IMR-90 (cell line): Measurements from ENCODE around the gene MAN1A2. TPM values are rescaled to one million over a fixed set of nuclear protein-coding genes. Genes with fewer than 3 reads are reported as not detected.

Experiments
- ATAC-seq: fragments of 200-7000 bp; cut with Tn5 transposase; 2 replicates; pipeline ENCODE4 v1.9.1; 2020; ENCODE audit warnings: low read depth, mild to moderate bottlenecking, moderate library complexity
- BruUV-seq: library from RNA; stranded (reverse); fragments of 400-500 nt; replicated peaks from 2 replicates; lab custom pipeline; 2021; lab: Mats Ljungman, UMichigan
- CTCF ChIA-PET: fragments of 300-600 bp; formaldehyde crosslinking; extraction: SDS; loops from one replicate; lab custom pipeline; 2021; ENCODE audit warnings: antibody characterized with exemption; lab: Yijun Ruan, JAX
- POLR2A ChIA-PET: fragments of 300-600 bp; sonication (Branson Sonifier 250); formaldehyde crosslinking; loops from one replicate; lab custom pipeline; 2022; ENCODE audit warnings: antibody characterized with exemption; ENCODE audit not compliant: unreplicated experiment; lab: Charles Lee
- DNase-seq: peaks from one replicate; pipeline ENCODE4 v3.0.0; 2013
- H2AFZ ChIP-seq: replicated peaks from 2 replicates; pipeline ENCODE3; 2013; ENCODE audit warnings: low read length, mild to moderate bottlenecking; ENCODE audit not compliant: poor library complexity
- H2AK5ac ChIP-seq: 2 replicates; pipeline ENCODE4 v1.6.1; 2013; ENCODE audit warnings: low read depth, low read length, inconsistent platforms
- H2AK9ac ChIP-seq: replicated peaks from 2 replicates; pipeline ENCODE3; 2013; ENCODE audit warnings: mild to moderate bottlenecking, low read depth, low read length, moderate library complexity; ENCODE audit not compliant: poor library complexity
- H2BK120ac ChIP-seq: 2 replicates; pipeline ENCODE4 v1.6.1; 2013; ENCODE audit warnings: low read depth, low read length, inconsistent platforms
- H2BK15ac ChIP-seq: 3 replicates; pipeline ENCODE4 v1.6.1; 2013; ENCODE audit warnings: low read depth, low read length, inconsistent platforms
- H2BK20ac ChIP-seq: 2 replicates; pipeline ENCODE4 v1.6.1; 2013; ENCODE audit warnings: low read depth, mild to moderate bottlenecking, inconsistent platforms, low read length, moderate library complexity
- H2BK5ac ChIP-seq: 2 replicates; pipeline ENCODE4 v1.6.1; 2013; ENCODE audit warnings: mild to moderate bottlenecking, low read depth, low read length, inconsistent platforms; ENCODE audit not compliant: poor library complexity, severe bottlenecking
- H3K14ac ChIP-seq: replicated peaks from 2 replicates; pipeline ENCODE4 v1.6.1; 2013; ENCODE audit warnings: low read depth, low read length, inconsistent platforms
- H3K18ac ChIP-seq: 2 replicates; pipeline ENCODE4 v1.6.1; 2013; ENCODE audit warnings: low read depth, low read length, control low read depth
- H3K23ac ChIP-seq: 2 replicates; pipeline ENCODE4 v1.6.1; 2013; ENCODE audit warnings: low read depth, low read length, inconsistent platforms
- H3K27ac ChIP-seq: 2 replicates; pipeline ENCODE4 v1.5.1; 2013; ENCODE audit warnings: mild to moderate bottlenecking, control low read depth, low read length; ENCODE audit not compliant: insufficient read depth
- H3K27me3 ChIP-seq: 2 replicates; pipeline ENCODE4 v1.6.1; 2013; ENCODE audit warnings: low read length; ENCODE audit not compliant: control insufficient read depth, insufficient read depth
- H3K36me3 ChIP-seq: 2 replicates; pipeline ENCODE4 v1.6.1; 2013; ENCODE audit warnings: low read length, mixed read lengths; ENCODE audit not compliant: control insufficient read depth, insufficient read depth
- H3K4ac ChIP-seq: 2 replicates; pipeline ENCODE4 v1.6.1; 2013; ENCODE audit warnings: low read depth, low read length, inconsistent platforms
- H3K4me1 ChIP-seq: 2 replicates; pipeline ENCODE4 v1.6.1; 2013; ENCODE audit warnings: low read length, mixed read lengths; ENCODE audit not compliant: control insufficient read depth, insufficient read depth
- H3K4me2 ChIP-seq: 2 replicates; pipeline ENCODE4 v1.6.1; 2013; ENCODE audit warnings: low read depth, mild to moderate bottlenecking, control low read depth, low read length, moderate library complexity
- H3K4me3 ChIP-seq: 2 replicates; pipeline ENCODE4 v1.5.1; 2013; ENCODE audit warnings: low read depth, mild to moderate bottlenecking, control low read depth, low read length, moderate library complexity; ENCODE audit not compliant: insufficient read depth
- H3K56ac ChIP-seq: 2 replicates; pipeline ENCODE4 v1.6.1; 2013; ENCODE audit warnings: low read length, inconsistent platforms; ENCODE audit not compliant: insufficient read depth; ENCODE audit errors: extremely low read depth
- H3K79me1 ChIP-seq, 2 experiments: 2 replicates each; pipeline ENCODE4 v1.6.1; 2013; ENCODE audit warnings: low read length in 2 of 2, inconsistent platforms in 1 of 2, low read depth in 1 of 2
- H3K9ac ChIP-seq: 2 replicates; pipeline ENCODE4 v1.6.1; 2013; ENCODE audit warnings: low read depth, low read length, control low read depth
- H3K9me1 ChIP-seq: 2 replicates; pipeline ENCODE4 v1.6.1; 2013; ENCODE audit warnings: low read length, inconsistent platforms; ENCODE audit not compliant: insufficient read depth
- H3K9me3 ChIP-seq: 2 replicates; pipeline ENCODE4 v1.6.1; 2013; ENCODE audit warnings: low read length; ENCODE audit not compliant: control insufficient read depth, insufficient read depth
- H4K20me1 ChIP-seq: 2 replicates; pipeline ENCODE4 v1.6.1; 2013; ENCODE audit warnings: low read length, inconsistent platforms; ENCODE audit not compliant: insufficient read depth
- H4K5ac ChIP-seq: 2 replicates; pipeline ENCODE4 v1.6.1; 2013; ENCODE audit warnings: mild to moderate bottlenecking, low read depth, low read length, control low read depth
- H4K8ac ChIP-seq, 2 experiments: 2 replicates each; pipeline ENCODE4 v1.6.1; 2013; ENCODE audit warnings: low read depth in 2 of 2, low read length in 2 of 2, control low read depth in 1 of 2, inconsistent platforms in 1 of 2
- H4K91ac ChIP-seq: 2 replicates; pipeline ENCODE4 v1.6.1; 2013; ENCODE audit warnings: low read depth, low read length, inconsistent platforms; ENCODE audit not compliant: insufficient read depth
- BHLHE40 ChIP-seq: fragments of 150-350 bp; IDR thresholded peaks from 2 replicates; pipeline ENCODE4 v1.6.1; 2016; ENCODE audit warnings: mild to moderate bottlenecking, low read depth, low read length
- CEBPB ChIP-seq: IDR thresholded peaks from 2 replicates; pipeline ENCODE4 v1.6.1; 2012; ENCODE audit warnings: low read depth, low read length, improper control_type of control experiment
- CHD1 ChIP-seq: IDR thresholded peaks from 2 replicates; pipeline ENCODE4 v1.6.1; 2012; ENCODE audit warnings: low read depth, low read length, improper control_type of control experiment
- MAFK ChIP-seq: IDR thresholded peaks from 2 replicates; pipeline ENCODE4 v1.6.1; 2012; ENCODE audit warnings: low read depth, low read length, improper control_type of control experiment
- MAZ ChIP-seq: IDR thresholded peaks from 2 replicates; pipeline ENCODE4 v1.6.1; 2012; ENCODE audit warnings: low read depth, mild to moderate bottlenecking, low read length, improper control_type of control experiment, moderate library complexity, borderline replicate concordance
- RAD21 ChIP-seq: IDR thresholded peaks from 2 replicates; pipeline ENCODE4 v1.6.1; 2012; ENCODE audit warnings: low read length, improper control_type of control experiment
- RCOR1 ChIP-seq: IDR thresholded peaks from 2 replicates; pipeline ENCODE4 v1.6.1; 2012; ENCODE audit warnings: mild to moderate bottlenecking, low read length, improper control_type of control experiment; ENCODE audit not compliant: insufficient replicate concordance
- RFX5 ChIP-seq: IDR thresholded peaks from 2 replicates; pipeline ENCODE4 v1.8.0; 2012; ENCODE audit warnings: low read depth, mild to moderate bottlenecking, low read length, moderate library complexity
- SMC3 ChIP-seq: fragments of 150-350 bp; IDR thresholded peaks from 2 replicates; pipeline ENCODE4 v1.6.1; 2016; ENCODE audit warnings: low read depth, mild to moderate bottlenecking, antibody characterized with exemption, low read length, moderate library complexity
- WGBS, 2 experiments: methylation state at CpG; one replicate each; pipeline versions ENCODE4 v1.1.5 to v1.1.7; 2013; ENCODE audit warnings: missing lambda C conversion rate in 2 of 2; ENCODE audit not compliant: insufficient read length in 1 of 2; ENCODE audit errors: extremely low coverage in 2 of 2; 5-methylcytosine and 5-hydroxymethylcytosine counted together
- dilution Hi-C: fragments of 300-500 bp; cut with HindIII; formaldehyde crosslinking; loops from one replicate; pipeline ENCODE4 v1.14.3; 2018; ENCODE audit warnings: low sequenced_read_pairs; ENCODE audit not compliant: unreplicated experiment
- in situ Hi-C: fragments of 300-500 bp; cut with MboI; formaldehyde crosslinking; loops from 3 replicates; pipeline ENCODE4 v1.14.3; 2019; ENCODE audit warnings: low sequenced_read_pairs, inconsistent platforms, mixed read lengths
- intact Hi-C: fragments of 100-400 bp; cut with micrococcal nuclease; formaldehyde crosslinking; loops from 2 replicates; pipeline ENCODE4 v1.10.0; 2022
- polyA plus RNA-seq, 3 experiments: library from polyadenylated mRNA; depleted of rRNA; stranded (reverse); fragments of >200 nt; gene quantifications; 2 replicates each; pipeline ENCODE4 v1.2.3, GENCODE V29; 2012; ENCODE audit warnings: low replicate concordance in 1 of 3
- total RNA-seq: library from RNA; depleted of rRNA; stranded (reverse); fragments of >200 nt; gene quantifications from 2 replicates; pipeline ENCODE4 v1.2.3, GENCODE V29; 2012
- TF ChIP-seq, protein P1 (sequence below): fragments of 150-350 bp; IDR thresholded peaks from 2 replicates; pipeline ENCODE4 v1.6.1; 2017; ENCODE audit warnings: mild to moderate bottlenecking, antibody characterized with exemption, low read length, low read depth

The MAN1A2 gene
- total and polyA plus RNA-seq, 2 of the 4 experiments (the other 2 are of a cell fraction): 12.4 to 29.4 TPM

DNA sequence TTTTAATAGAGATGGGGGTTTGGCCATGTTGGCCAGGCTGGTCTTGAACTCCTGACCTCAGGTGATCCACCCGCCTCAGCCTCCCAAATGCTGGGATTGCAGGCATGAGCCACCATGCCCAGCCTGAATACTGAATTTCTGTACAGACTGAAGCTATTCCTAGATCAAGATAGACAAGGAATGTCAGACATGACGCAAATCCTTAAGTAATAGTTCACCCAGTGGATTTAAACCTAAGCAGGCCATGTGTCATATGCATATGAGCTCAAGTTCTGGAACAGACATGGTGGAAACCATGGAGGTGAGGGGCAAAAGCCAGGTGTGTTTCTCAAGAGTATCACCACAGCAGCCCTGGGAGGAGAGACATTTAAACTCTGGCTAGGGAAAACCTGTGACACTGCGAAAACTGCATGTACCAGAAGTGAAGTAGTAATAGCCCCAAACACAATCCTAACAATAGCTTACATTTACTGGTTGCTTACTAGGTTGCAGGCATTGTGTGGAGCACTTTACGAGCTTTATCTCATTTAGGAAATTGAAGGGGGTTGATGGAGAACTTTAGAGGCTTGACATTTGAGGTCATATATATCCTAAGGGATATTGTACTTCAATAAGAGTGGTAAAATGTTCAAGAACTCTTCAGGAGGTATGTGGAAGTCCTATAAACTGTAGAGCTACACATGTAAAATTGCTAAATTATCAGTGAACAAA lies 31.7 kb upstream of the MAN1A2 start:
- no peak overlapping the region for H2AFZ ChIP-seq
- peaks cover 5% of the 10 kb centered on the region; the same call in 1 of the 2 replicates for H3K4me1 ChIP-seq
- H3K4ac ChIP-seq: no peak overlapping the region
- H3K27ac ChIP-seq: no peak overlapping the region
- no peak overlapping the region for H4K91ac ChIP-seq
- ATAC-seq (no peak), DNase-seq (no peak)
- no peak overlapping the region for H2BK20ac ChIP-seq
- H3K9me1 ChIP-seq: no peaks in the 10 kb centered on the region
- no peak overlapping the region for H4K5ac ChIP-seq
- no peaks in the 10 kb centered on the region for H4K20me1 ChIP-seq
- no peak overlapping the region for H2BK15ac ChIP-seq
- H3K27me3 ChIP-seq: no peaks in the 10 kb centered on the region
- no peak overlapping the region for H3K4me3 ChIP-seq
- H3K9ac ChIP-seq: no peak overlapping the region
- no peak overlapping the region for H2AK9ac ChIP-seq
- H3K56ac ChIP-seq: no peak overlapping the region
- no peak overlapping the region for H3K4me2 ChIP-seq
- intact Hi-C loops: no loop called here
- no peak overlapping the region for H2AK5ac ChIP-seq
- dilution Hi-C loops: no loop called here
- H3K23ac ChIP-seq: no peak overlapping the region
- no peaks in the 10 kb centered on the region for H3K79me1 ChIP-seq
- H3K36me3 ChIP-seq: no peaks in the 10 kb centered on the region
- CTCF ChIA-PET: interaction anchor here (0.7 to 1.2 kb wide), 3 partner anchors 23 to 948 kb away, joined by 3 to 4 read pairs (median 3); no protein-coding TSS in a partner anchor
- no peaks in the 10 kb centered on the region for H3K9me3 ChIP-seq
- H2BK5ac ChIP-seq: no peak overlapping the region
- H3K18ac ChIP-seq: no peak overlapping the region
- no TSS peak for BruUV-seq
- in situ Hi-C loops: no loop called here
- H2BK120ac ChIP-seq: no peak overlapping the region
- POLR2A ChIA-PET: interaction anchor here (0.5 kb wide), 1 partner anchor 176 kb away, joined by 3 read pairs; no protein-coding TSS in a partner anchor
- no peak overlapping the region for H3K14ac ChIP-seq
- TF ChIP-seq RAD21 (no peak), BHLHE40 (no peak), CHD1 (no peak), RFX5 (no peak), MAZ (no peak), MAFK (no peak), SMC3 (no peak), CEBPB (no peak), RCOR1 (no peak)
- TF ChIP-seq, protein P1, sequence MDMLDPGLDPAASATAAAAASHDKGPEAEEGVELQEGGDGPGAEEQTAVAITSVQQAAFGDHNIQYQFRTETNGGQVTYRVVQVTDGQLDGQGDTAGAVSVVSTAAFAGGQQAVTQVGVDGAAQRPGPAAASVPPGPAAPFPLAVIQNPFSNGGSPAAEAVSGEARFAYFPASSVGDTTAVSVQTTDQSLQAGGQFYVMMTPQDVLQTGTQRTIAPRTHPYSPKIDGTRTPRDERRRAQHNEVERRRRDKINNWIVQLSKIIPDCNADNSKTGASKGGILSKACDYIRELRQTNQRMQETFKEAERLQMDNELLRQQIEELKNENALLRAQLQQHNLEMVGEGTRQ: no peak
- 90% methylated on average over 2 of the region's 4 CpGs; no CpG with 5 or more reads in 1 of the 2 experiments for WGBS, 2 experiments
- no peak overlapping the region for H4K8ac ChIP-seq
